ENCODE data around the gene S100PBP. TPM values are rescaled to one million over a fixed set of nuclear protein-coding genes. Genes with fewer than 3 reads are reported as not detected.

Gene S100PBP
- total RNA-seq, 1 donor from 2014 or later, result 53.8 TPM

- Mint-ChIP-seq H3K36me3 (peaks cover 7% of the 10 kb centered on the region), H3K4me3 (peak overlapping the region; percentile 84), H3K27ac (peak overlapping the region; percentile 68), H3K4me1 (ENCODE audit: unreplicated experiment) (peaks cover 31% of the 10 kb centered on the region), H3K27me3 (peaks cover 37% of the 10 kb centered on the region), H3K9me3 (no peaks in the 10 kb centered on the region)
- DNase-seq (ENCODE audit: extremely low spot score, unreplicated experiment), result no peak
- no peak for TF ChIP-seq CTCF (conservative IDR thresholded peaks at IDR 0.05)
Observed at GRCh38 chr1:32871364-32872191, 54.1 kb downstream of the S100PBP start.

DNA sequence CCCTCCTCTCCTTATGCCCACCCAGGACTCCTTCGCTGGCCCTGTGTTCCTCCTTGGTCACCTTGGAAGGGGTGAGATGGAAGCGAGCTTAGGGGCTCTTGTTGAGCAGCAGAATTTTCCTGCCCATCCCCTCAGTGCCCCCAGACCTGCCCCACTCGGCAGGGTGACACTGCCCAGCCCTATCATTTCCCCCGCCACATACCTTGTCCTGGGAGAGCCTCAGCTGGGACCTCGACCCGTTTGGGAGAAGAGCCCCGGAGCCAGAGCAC is 54.7 kb downstream of the S100PBP start:
- Mint-ChIP-seq H3K4me1 (ENCODE audit: unreplicated experiment) (peaks cover 31% of the 10 kb centered on the region), H3K9me3 (no peaks in the 10 kb centered on the region), H3K4me3 (peak overlapping the region; percentile 84), H3K27ac (peak overlapping the region; percentile 68), H3K36me3 (peaks cover 7% of the 10 kb centered on the region), H3K27me3 (peaks cover 37% of the 10 kb centered on the region)
- no peak for DNase-seq (ENCODE audit: extremely low spot score, unreplicated experiment)
- TF ChIP-seq CTCF (conservative IDR thresholded peaks at IDR 0.05), result no peak

GRCh38 chr1:32873484-32873883 is 56.0 kb downstream of the S100PBP start:
- Mint-ChIP-seq H3K4me3 (no peak overlapping the region), H3K27me3 (peaks cover 37% of the 10 kb centered on the region), H3K27ac (no peak overlapping the region), H3K9me3 (no peaks in the 10 kb centered on the region), H3K36me3 (peaks cover 4% of the 10 kb centered on the region), H3K4me1 (ENCODE audit: unreplicated experiment) (peaks cover 31% of the 10 kb centered on the region)
- no peak for DNase-seq (ENCODE audit: extremely low spot score, unreplicated experiment)
- TF ChIP-seq CTCF (conservative IDR thresholded peaks at IDR 0.05), result no peak

- no peaks in the 10 kb centered on the region for H3K9me3 Mint-ChIP-seq
- no peak for TF ChIP-seq CTCF (conservative IDR thresholded peaks at IDR 0.05)
- H3K27me3 Mint-ChIP-seq, result peaks cover 24% of the 10 kb centered on the region
- no peak for DNase-seq (ENCODE audit: extremely low spot score, unreplicated experiment)
- peak overlapping the region; percentile 22 for H3K27ac Mint-ChIP-seq
- H3K36me3 Mint-ChIP-seq, result no peaks in the 10 kb centered on the region
- H3K4me3 Mint-ChIP-seq, result peak overlapping the region; percentile 14
- H3K4me1 Mint-ChIP-seq (ENCODE audit: unreplicated experiment), result peaks cover 31% of the 10 kb centered on the region
Observed at GRCh38 chr1:32874860-32875752, 57.7 kb downstream of the S100PBP start.

GRCh38 chr1:32876341-32877210 is 59.1 kb downstream of the S100PBP start:
- Mint-ChIP-seq H3K27me3 (peaks cover 18% of the 10 kb centered on the region), H3K27ac (no peak overlapping the region), H3K4me1 (ENCODE audit: unreplicated experiment) (peaks cover 26% of the 10 kb centered on the region), H3K4me3 (no peak overlapping the region), H3K9me3 (no peaks in the 10 kb centered on the region), H3K36me3 (no peaks in the 10 kb centered on the region)
- no peak for DNase-seq (ENCODE audit: extremely low spot score, unreplicated experiment)
- TF ChIP-seq CTCF (conservative IDR thresholded peaks at IDR 0.05), result peak; percentile 82

Measured in type B pancreatic cell (in vitro differentiated cells).